Activated CD4-positive, alpha-beta T cell treated with anti-CD3 and anti-CD28 coated beads, Interleukin-2, Interleukin-4, amounts not matched to agents 100 ng/mL and 50 ng/mL, durations not matched to agents 16 hours and 8 hours (primary cell): ENCODE data around the gene SRRM3.
"Not testable (repeated sequence)": the region's sequence is repeated elsewhere in the genome, so short reads cannot be mapped to it uniquely, and the experiment has no call there.

ENCODE experiments used
- DNase-seq: peaks from one replicate; pipeline ENCODE4 v3.0.0-alpha.2; 2020; ENCODE audit warnings: low spot score

The SRRM3 gene

DNA sequence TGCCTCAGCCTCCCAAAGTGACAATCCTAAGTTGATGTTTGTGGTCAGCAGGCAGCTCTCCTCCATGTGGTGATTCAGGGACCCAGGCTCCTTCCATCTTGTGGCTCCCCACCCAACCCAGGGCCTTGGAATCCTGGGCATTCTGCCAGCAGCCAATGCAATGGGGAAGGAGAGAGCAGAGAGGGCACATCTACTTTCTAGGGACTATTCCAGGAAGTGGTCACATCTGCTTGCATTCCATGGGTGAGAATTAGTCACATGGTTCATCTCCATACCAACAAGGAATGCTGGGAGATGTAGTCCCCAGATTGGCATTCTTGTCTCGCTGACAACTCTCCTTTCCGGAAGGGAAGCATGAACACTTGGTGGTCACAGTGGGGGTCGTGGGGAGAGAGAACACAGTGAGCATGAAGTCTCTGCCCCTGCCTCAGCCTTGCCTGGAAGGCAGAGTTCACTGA is 9.9 kb upstream of the SRRM3 start:
- DNase-seq, result no peak

GRCh38 chr7:76193466-76193865 is 8.2 kb upstream of the SRRM3 start:
- no peak for DNase-seq

DNA sequence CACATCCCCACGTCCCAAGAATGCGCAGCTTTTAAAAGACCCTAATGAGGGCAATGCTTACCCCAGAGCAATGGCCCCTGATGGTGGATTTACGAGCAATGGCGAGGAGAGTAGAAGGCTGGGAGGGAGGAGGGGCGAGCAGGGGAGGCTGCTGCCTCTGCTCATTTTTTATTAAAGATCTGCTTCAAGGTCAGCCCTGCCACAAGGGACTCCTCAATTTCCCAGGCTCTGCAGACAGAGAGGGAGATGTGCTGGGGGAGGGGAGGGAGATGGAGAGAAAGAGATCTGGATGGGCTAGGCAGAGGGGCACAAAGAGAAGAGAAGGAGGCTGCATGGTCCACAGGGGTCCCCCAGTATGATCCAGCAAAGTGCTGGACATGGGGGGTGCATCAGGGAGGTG is 7.8 kb upstream of the SRRM3 start:
- no peak for DNase-seq

DNA sequence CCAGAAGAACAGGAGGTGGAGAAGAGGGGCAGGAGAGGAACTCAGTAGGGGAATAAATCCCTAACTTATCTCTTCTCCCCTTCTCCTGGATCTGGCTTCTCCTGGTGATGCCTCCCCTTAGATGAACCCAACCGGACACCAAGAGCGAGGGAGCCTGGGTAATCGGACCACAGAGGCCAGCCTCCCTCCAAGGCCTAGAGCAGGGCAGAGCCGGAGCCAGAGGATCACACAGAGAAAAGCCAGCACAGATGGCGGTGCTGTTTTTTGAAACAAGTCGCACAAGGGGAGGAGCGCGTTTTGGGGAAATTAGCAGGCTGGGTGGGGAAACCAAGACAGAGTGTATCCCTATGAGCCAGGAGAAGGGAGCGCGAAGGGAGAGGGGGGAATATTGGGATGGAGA is 4.9 kb upstream of the SRRM3 start:
- DNase-seq, result no peak

DNA sequence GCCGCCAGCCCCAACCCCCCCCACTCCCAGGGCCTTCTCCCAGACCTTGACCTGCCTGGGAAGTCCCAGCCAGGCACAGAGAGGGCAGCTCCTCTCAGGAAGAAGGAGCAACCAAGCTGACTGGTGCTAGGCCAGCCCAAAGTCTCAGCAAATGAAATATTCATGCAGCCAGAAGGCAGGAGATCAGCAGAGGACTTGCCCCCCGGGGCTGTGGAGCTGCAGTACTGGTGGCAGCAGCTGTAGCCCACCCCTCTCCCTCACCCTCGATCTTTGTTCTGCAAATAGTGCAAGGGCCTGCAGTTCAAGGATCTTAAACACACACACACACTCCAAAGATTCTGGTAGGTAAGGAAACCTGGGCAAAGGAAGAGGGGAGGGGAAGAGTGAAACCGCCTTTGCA is 3.5 kb upstream of the SRRM3 start:
- DNase-seq, result no peak

- no peak for DNase-seq
Observed at GRCh38 chr7:76202666-76203030, 952 bp downstream of the SRRM3 start.

DNA sequence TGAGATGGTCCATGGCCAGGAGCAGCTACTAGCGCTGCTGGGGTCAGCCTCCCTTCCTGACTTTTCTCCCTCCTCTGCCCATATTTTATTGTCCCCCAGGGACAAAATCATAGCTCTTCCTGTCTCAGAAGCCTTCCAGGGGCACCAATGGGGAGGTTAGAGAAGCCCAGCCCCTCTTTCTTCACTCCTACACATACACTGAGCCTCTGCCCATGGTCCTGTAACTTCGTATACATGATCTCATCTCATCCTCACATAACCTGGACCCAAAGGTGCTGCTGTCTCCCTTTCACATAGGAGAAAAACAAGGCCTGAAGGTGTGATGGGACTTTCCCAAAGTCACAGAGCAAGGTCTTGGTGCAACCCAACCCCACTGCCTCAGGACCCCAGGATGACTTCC is 2.5 kb downstream of the SRRM3 start:
- DNase-seq, result no peak

DNA sequence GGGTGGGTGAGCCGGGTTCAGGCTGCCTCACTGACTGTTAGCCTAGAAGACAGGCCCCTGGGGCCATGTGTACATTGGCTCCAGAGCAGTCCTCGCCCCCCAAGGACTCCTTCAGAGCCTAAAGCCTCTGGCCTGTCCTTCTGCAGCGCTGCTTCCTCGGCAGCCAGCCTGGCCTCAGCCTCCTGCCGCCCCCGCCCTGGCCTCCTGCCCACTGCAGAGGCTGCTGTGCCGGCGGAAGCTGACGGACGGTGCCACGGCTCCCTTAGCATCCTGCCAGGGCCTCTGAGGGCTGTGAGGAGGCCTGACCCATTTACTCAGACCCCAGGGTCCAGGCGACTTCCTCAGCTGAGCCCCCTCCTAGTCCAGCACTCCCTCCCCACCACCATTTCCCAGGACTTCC is 4.9 kb downstream of the SRRM3 start:
- DNase-seq, result no peak

- DNase-seq, result no peak
Observed at GRCh38 chr7:76209310-76209709, 7.6 kb downstream of the SRRM3 start.

DNA sequence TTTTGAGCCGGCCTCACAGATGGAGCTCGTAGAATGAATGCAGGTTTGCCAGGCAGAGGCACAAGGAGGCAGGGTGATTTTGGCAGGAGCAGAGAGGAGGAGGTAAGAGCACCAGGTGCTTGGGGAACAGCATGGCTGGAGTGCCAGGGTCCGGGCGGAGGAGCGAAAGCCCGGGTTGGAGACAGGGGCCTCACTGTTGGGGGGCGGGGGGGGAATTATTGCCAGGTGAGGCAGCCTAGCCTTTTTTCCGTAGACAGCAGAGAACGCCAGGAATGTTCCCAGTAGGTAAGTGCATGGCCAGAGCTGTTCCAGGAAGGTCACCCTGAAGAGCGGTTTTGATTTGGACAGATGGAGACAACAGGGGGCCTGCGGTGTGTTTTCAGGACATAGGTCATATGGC is 9.5 kb downstream of the SRRM3 start:
- DNase-seq, result no peak

DNA sequence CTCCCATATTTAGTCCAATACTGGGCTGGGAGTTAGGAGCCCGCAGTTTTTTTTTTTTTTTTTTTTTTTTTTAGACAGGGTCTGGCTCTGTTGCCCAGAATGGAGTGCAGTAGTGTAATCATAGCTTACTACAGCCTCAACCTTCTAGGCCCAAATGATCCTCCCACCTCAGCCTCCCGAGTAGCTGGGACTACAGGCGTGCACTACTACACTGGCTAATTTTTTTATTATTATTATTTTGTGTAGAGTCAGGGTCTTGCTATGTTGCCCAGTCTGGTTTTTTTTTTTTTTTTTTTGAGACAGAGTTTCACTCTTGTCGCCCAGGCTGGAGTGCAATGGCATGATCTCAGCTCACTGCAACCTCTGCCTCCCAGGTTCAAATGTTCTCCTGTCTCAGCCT is 13.7 kb downstream of the SRRM3 start:
- not testable (repeated sequence) for DNase-seq

DNA sequence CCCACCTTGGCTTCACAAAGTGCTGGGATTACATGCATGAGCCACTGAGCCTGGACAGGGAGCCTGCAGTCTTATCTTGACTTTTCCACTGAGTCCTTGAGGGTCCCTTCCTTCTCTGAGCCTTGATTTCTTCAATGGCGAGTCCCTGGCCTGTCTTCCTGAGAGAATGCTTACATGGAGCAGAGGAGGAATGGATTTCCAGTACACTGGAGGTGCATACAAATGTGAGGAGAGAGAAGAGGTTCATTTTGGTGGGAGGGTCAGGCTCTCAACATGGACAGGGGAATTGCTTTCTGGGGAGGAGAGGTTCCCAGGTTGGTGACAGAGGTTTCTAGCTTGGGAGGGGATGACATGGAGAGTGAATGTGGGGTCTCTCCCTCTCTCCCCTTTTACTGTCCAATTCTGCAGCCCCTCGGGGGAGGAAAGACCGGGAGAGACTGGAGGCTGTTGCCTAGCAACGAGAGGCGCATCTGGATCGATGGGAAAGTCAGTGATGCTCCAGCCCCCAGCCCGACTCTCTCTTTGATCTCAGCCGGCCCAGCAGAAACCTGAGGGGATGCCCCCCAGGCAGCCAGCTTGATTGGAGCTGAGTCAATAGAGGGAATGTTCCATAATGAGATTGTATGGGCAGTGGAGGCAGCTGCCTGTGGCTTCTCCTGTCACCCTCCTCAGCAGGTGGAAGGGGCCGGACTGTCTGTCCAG is 14.8 kb downstream of the SRRM3 start:
- no peak for DNase-seq

DNA sequence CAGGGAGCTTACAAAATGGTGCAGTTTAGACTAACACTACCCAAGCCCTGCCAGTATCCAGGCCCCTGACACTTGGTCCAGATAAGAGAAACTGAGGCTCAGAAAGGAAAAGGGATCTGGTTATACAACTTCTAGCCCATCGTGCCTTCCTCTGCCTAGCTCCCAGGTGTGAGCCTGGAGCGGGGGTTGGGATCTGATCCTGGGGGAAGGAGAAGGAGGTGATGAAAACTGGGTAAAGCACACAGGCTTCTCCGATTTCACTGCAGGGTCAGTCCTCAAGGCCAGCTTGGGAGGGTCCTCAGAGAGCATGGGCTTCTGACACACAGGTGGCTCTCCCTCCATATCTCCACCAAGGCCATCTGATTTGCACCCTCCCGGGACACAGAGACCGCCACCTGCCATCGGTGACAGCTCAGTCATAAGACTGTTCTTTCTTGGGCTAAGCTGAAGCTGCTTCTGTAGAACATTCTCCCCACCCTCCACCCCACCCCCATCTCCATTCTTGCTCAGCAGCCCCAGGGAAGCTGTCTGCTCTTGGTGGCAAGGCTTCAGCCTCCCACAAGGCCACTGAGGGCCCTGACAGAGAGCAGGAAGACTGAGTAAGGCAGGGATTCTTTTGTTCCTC is 16.4 kb downstream of the SRRM3 start:
- DNase-seq, result no peak

GRCh38 chr7:76220185-76221057 is 18.7 kb downstream of the SRRM3 start:
- no peak for DNase-seq

DNA sequence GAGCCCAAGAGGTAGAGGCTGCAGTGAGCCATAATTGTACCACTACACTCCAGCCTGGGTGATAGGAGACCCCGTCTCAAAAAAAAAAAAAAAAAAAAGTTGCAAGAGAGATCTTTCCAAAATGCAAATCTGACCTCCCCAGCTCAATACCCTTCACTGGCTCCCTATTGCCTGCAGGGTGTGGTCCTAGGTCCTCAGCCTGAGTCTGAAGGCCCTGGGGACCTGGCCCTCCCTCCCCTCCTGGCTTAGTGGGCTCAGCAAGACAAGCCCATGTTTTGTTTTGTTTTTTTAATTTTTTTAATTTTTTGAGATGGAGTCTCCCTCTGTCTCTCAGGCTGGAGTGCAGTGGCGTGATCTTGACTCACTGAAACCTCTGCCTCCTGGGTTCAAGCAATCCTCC is 20.6 kb downstream of the SRRM3 start:
- DNase-seq, result no peak

DNA sequence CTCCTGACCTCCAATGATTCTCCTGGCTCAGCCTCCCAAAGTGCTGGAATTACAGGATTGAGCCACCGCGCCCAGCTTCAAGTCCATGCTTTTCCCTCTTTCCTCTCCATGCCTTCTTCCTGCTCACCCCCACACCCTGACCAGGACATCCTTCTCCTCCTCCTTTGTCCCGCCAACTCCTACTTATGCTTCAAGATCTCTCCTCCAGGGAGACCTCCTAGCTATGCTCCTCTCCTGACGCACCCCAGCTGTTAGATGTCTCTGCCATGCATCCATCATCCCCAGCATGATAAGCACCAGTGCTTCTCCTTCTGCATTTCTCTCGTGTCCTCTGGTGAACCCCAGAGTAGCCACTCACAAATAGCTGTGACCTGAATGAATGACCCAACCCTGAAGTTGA is 21.1 kb downstream of the SRRM3 start:
- no peak for DNase-seq

GRCh38 chr7:76223286-76223972 is 21.7 kb downstream of the SRRM3 start:
- no peak for DNase-seq

- DNase-seq, result no peak
Observed at GRCh38 chr7:76224695-76225094, 23.0 kb downstream of the SRRM3 start.

DNA sequence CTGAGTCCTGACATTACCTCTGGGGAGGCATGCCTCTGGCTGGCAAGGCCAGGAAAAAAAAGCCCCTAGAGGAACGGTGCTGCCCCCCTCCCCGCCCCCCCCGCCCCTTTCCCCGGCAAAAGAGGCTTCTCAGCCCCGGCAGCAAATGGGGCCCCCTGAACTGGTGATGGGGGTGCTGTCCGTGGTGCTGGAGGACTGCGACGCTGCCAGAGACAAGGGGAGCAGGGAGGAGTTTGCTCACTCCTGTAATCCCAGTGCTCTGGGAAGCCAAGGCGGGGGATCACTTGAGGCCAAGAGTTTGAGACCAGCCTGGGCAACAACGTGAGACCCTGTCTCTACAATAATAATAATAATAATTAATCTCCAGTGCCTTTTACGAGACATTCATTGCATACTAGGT is 23.7 kb downstream of the SRRM3 start:
- no peak for DNase-seq

GRCh38 chr7:76225951-76226350 is 24.3 kb downstream of the SRRM3 start:
- no peak for DNase-seq

DNA sequence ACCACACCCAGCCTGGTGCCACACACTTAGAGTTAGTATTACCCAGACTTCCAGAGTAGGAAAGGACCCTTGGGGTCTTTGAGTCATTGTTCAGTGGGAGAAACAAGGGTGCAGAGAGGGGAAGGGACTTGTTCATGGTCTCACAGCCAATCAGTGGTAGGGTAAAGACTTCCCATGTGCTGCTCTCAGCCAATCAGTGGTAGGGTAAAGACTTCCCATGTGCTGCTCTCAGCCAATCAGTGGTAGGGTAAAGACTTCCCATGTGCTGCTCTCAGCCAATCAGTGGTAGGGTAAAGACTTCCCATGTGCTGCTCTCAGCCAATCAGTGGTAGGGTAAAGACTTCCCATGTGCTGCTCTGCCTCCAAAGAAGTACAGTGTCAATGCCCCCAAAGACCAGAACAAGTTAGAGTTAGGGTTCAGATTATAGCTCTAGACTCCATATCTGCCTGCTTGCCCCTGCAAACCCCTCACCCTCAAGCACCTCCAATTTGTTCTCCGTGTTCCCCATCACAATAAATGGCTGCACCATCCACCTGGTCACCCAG is 25.3 kb downstream of the SRRM3 start:
- DNase-seq, result not testable (repeated sequence)

GRCh38 chr7:76230214-76230613 is 28.5 kb downstream of the SRRM3 start:
- no peak for DNase-seq
